NCI-H460 (cell line): ENCODE measurements around the gene CYP20A1. TPM values are rescaled to one million over a fixed set of nuclear protein-coding genes. Genes with fewer than 3 reads are reported as not detected.

ENCODE experiments used
- DNase-seq: peaks from one replicate; pipeline ENCODE4 v3.0.0-alpha.2; 2016; ENCODE audit warnings: low read depth; ENCODE audit errors: extremely low read depth
- small RNA-seq, 2 experiments: library from RNA; depleted of rRNA; stranded (forward); fragments of <200 nt; gene quantifications; one replicate each; pipeline ENCODE3, GENCODE V24; 2014
- total RNA-seq: library from RNA; depleted of rRNA; stranded (reverse); fragments of >200 nt; shearing (Covaris generic); gene quantifications from 2 replicates; pipeline ENCODE4 v1.2.3, GENCODE V29; 2014; rRNA removed

The CYP20A1 gene
- total RNA-seq, 1 experiment from 2014 or later, result 32.4 TPM

DNA sequence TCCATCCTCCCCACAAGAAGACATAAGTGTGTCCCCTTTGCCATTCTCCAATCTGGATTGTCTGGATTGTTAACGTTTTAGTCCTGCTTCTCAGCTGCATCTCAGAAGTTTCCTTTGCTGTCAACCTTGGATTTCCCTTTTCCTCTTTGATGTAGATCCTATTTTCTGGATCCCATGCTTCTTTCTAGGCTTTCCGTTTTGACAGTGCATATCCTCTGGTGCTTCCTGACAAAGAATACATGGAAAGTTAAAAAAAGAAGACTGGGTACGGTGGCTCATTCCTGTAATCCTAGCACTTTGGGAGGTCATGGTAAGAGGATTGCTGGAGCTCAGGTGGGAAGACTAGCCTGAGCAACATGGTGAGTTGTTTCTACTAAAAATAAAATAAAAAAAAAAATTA lies 116.1 kb downstream of the CYP20A1 start:
- DNase-seq, result no peak

Small RNA genes lying within 50 kb of the gene (small RNA-seq; reads per million reads assigned to genes)
- 0 reads per million in 2 experiments for gene RN7SL670P

Other genes with a start within 250 kb of the CYP20A1 start
- gene NBEAL1, start 224.1 kb upstream of the CYP20A1 start, total RNA-seq, result 16.2 and 23.3 TPM in 2 replicates
- 50.5 and 52.6 TPM in 2 replicates for gene ABI2, start 89.4 kb downstream of the CYP20A1 start, total RNA-seq